Measurements from ENCODE around the gene MXRA7.
A peak's percentile ranks its signal among the peaks of the same experiment; 100 is the strongest.

Gene MXRA7

GRCh38 chr17:76696763-76697701 lies 13.7 kb downstream of the MXRA7 start:
- peak; percentile 40 for DNase-seq (ENCODE audit: low spot score)

- no peak for DNase-seq (ENCODE audit: low spot score)
Observed at GRCh38 chr17:76695059-76695831, 15.5 kb downstream of the MXRA7 start.

GRCh38 chr17:76691379-76692191 lies 19.2 kb downstream of the MXRA7 start:
- DNase-seq (ENCODE audit: low spot score), result no peak

GRCh38 chr17:76690596-76691280 lies 20.0 kb downstream of the MXRA7 start:
- no peak for DNase-seq (ENCODE audit: low spot score)

- no peak for DNase-seq (ENCODE audit: low spot score)
Observed at GRCh38 chr17:76689859-76690258, 20.9 kb downstream of the MXRA7 start.

GRCh38 chr17:76688165-76688622 lies 22.6 kb downstream of the MXRA7 start:
- no peak for DNase-seq (ENCODE audit: low spot score)

- DNase-seq (ENCODE audit: low spot score), result no peak
Observed at GRCh38 chr17:76687298-76688164, 23.2 kb downstream of the MXRA7 start.

- DNase-seq (ENCODE audit: low spot score), result no peak
Observed at GRCh38 chr17:76686538-76687297, 24.0 kb downstream of the MXRA7 start.

GRCh38 chr17:76685846-76686245 lies 24.9 kb downstream of the MXRA7 start:
- DNase-seq (ENCODE audit: low spot score), result no peak

- no peak for DNase-seq (ENCODE audit: low spot score)
Observed at GRCh38 chr17:76685366-76685765, 25.4 kb downstream of the MXRA7 start.

- DNase-seq (ENCODE audit: low spot score), result no peak
Observed at GRCh38 chr17:76684756-76685155, 26.0 kb downstream of the MXRA7 start.

- no peak for DNase-seq (ENCODE audit: low spot score)
Observed at GRCh38 chr17:76683921-76684745, 26.6 kb downstream of the MXRA7 start.

GRCh38 chr17:76683011-76683755 lies 27.6 kb downstream of the MXRA7 start:
- peak; percentile 86 for DNase-seq (ENCODE audit: low spot score)

GRCh38 chr17:76682296-76682695 lies 28.5 kb downstream of the MXRA7 start:
- no peak for DNase-seq (ENCODE audit: low spot score)

GRCh38 chr17:76681222-76682137 lies 29.3 kb downstream of the MXRA7 start:
- peak; percentile 82 for DNase-seq (ENCODE audit: low spot score)

GRCh38 chr17:76679239-76679638 lies 31.5 kb downstream of the MXRA7 start:
- DNase-seq (ENCODE audit: low spot score), result no peak

GRCh38 chr17:76678330-76678729 lies 32.4 kb downstream of the MXRA7 start:
- DNase-seq (ENCODE audit: low spot score), result no peak
